GM04504 (cell line): ENCODE measurements around the gene PKIG.

ENCODE experiments used
- DNase-seq: peaks from one replicate; pipeline ENCODE4 v3.0.0-alpha.2; 2012; ENCODE audit warnings: low read depth

The PKIG gene

DNA sequence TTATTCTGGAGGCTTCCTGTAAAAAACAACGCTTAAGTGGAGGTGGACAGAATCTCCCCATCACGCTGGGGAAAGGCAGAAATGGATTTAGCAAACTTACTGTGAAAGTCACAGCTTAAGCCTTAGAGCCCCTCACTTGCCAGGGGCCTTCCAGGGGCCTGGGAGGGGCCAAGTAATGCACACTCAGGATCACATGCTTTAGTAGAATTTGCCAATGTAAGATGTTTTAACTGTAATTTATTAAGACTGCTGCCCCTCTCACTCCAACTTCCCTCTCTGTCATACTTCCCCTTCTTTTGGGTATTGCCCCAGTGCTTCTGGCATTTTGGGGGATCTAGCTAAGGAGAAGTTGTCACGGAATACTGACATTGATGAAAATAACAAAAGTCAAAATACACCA is 81.8 kb downstream of the PKIG start:
- DNase-seq: no peak

DNA sequence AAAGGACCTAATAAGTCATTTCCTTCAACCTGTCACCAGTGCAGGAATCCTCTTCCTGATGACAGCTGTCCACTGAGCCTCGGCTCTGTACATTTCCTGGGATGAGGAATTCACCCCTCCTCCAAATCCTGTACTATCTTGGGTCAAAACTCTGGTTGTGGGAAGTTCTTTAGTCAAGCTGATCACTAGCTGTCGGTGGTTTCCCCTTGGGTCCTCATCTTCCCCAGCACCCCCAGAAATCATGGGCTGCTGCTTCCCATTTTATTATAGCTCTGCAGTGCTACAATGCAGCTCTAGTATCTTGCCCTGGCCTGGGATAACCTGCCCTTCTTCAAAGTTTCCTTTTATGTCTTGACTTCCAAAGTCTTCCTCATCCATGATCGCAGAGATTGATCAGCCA is 83.7 kb downstream of the PKIG start:
- DNase-seq: no peak
